GM18499 (cell line): ENCODE data around the gene HTT-AS.
"Not testable (repeated sequence)": the region's sequence is repeated elsewhere in the genome, so short reads cannot be mapped to it uniquely, and the experiment has no call there.

Experiments
- ATAC-seq: cut with Tn5 transposase; IDR thresholded peaks from one replicate; pipeline ENCODE4 v1.9.1; 2021; ENCODE audit warnings: moderate number of reproducible peaks; ENCODE audit not compliant: insufficient read depth, unreplicated experiment

Gene HTT-AS

GRCh38 chr4:3059943-3060342, 14.4 kb downstream of the HTT-AS start:
- ATAC-seq = no peak

GRCh38 chr4:3054169-3054759, 20.1 kb downstream of the HTT-AS start:
- no peak for ATAC-seq

DNA sequence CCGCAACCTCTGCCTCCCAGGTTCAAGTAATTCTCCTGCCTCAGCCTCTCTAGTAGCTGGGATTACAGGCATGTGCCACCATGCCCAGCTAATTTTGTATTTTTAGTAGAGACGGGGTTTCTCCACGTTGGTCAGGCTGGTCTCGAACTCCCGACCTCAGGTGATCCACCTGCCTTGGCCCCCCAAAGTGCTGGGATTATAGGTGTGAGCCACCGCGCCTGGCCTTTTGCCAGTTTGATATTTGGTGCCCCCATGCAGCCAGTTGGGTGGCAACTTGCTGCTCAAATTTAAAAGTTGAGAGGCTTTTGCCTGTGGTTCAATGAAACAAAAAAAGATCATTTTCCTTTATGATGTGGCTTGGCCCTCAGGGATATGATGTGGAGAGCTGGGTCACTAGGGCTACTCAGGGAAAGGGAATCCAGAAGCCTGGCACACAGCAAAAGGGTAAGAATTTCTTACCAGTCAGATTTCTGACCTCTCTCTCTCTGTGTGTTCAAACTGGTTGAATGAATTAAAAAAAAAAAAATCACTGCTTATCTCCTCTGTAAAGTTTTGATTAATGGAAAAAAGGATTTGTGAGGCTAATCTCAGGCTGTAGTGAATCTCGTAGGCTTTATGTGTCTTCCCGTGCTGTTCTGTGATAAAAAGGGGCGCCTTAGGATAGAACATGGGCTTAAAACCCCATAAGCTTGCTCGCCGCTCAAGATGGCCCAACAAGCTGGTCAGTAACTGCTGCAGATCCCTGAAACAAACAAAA, 23.0 kb downstream of the HTT-AS start:
- ATAC-seq = not testable (repeated sequence)

- peak; percentile 68 for ATAC-seq
Observed at GRCh38 chr4:3047464-3048286, 26.7 kb downstream of the HTT-AS start.

GRCh38 chr4:3046623-3047022, 27.7 kb downstream of the HTT-AS start:
- no peak for ATAC-seq

GRCh38 chr4:3046162-3046561, 28.2 kb downstream of the HTT-AS start:
- ATAC-seq = no peak

DNA sequence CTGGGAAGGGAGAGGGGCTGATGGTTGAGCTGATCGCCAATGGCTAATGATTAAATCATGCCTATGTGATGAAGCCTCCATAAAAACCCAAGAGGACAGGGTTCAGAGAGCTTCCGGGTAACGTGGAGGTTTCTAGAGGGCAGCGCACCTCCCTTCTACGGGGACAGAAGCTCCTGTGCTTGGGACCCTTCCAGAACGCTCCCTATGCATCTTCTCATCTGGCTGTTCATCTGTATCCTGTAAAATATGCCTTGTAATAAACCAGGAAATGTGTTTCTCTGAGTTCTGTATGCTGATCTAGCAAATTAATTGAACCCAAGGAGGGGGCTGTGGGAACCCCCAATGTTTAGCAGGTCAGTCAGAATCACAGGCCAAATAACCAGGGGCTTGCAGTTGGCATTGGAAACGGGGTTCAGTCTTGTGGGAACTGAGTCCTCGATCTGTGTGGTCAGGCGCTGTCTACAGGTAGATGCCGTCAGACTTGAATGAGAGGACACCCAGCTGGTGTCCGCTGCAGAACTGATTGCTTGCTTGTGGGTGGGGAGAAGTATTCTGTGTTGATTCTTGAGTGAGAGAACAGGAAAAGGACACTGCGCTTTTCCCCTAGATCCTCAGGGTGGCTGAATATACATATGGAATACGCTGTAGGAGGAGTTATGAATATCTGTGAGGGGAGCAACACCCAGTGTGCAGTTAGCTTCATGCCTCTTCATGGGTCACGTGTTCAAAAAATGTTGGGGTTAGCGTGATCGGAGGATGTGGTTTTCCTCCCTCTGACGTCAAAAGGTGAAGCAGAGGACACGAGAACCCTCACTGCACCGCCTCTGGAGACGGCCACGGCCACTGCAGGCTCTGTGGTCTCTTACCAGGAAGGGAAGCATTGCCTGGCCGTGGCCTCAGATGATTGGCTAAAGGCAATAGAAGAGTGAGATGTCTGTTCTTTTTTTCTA, 29.2 kb downstream of the HTT-AS start:
- ATAC-seq = no peak

- ATAC-seq = no peak
Observed at GRCh38 chr4:3043282-3044020, 30.9 kb downstream of the HTT-AS start.

GRCh38 chr4:3042226-3042625, 32.1 kb downstream of the HTT-AS start:
- no peak for ATAC-seq

DNA sequence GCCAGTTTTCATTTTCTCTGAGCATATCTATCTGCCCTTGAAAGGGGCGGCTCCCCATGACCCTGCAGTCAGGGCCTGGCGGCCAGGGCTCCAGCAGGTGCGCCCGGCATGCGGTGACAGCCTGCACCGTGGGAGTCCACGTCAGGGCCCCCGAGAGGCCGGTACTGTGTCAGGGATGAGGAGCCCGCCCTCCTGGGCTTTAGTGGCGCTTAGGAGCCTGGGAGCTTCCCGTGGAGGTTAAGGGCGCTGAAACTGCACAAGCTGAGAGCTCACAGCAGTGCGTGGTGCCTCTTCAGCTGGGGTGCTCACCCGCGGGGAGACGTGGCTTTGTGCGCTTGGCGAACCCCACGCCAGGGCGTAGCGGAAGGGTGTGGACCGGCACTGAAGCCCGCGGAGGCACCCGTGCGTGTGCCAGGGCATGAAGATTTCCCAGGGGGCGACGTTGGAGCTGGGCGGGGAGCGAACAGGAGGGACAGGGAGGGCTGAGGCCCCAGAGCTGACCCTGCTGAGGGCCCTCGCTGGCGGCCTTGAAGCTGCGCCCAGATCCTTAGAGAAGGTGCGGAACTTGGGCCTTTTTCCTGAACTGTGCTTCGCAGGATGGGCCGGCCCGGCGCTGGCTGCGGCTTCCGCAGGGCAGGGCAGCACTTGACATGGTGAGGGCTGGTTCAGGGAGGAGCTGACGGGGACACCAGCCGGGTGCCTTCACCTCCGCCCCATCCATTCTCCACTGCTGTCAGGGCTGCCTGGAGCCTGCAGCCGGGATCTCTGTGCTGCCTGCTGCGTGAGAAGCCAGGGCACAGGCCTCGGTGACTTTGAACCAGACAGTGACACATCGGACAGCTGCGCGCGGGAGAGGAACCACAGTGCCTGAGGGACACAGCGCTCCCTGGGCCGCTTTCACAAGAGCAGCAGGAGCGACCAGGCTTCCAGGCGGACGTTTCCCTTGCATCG, 32.9 kb downstream of the HTT-AS start:
- no peak for ATAC-seq

DNA sequence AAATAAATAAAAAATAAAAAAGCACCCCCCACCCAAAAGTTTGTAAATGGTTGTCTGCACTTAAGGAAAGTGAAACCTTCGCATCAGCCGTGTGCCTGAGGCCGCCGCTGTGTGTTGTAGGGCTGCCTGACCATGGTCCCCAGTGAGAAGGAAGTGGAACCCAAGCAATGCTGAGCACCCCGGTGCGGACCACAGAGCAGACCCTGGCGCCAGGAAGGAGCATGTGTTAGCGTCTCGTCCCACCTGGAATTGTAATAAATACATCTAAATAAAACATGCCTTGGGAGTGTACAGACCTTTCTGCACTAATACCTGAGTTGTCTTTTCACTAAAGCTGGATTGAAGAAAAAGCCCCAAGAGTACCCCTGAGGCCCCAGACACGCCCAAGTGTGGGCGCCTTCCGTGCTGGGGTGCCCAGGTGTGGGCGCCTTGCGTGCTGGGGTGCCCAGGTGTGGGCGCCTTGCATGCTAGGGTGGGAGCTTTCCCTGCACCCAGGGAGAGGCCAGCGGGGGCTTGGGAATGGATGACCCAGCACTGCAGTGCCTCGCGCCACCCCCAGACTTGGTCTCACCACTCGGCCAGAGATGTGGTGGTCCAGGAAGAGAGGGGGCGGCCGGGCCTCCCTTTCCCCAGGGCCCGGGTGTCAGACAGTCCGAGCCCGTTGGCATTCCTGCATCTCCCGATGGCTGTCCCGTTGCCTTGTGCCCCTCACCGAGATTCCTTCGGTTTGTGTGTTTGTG, 33.7 kb downstream of the HTT-AS start:
- no peak for ATAC-seq

GRCh38 chr4:3039706-3040366, 34.5 kb downstream of the HTT-AS start:
- no peak for ATAC-seq

- ATAC-seq = no peak
Observed at GRCh38 chr4:3037957-3038461, 36.3 kb downstream of the HTT-AS start.

GRCh38 chr4:3036131-3036952, 38.0 kb downstream of the HTT-AS start:
- no peak for ATAC-seq

DNA sequence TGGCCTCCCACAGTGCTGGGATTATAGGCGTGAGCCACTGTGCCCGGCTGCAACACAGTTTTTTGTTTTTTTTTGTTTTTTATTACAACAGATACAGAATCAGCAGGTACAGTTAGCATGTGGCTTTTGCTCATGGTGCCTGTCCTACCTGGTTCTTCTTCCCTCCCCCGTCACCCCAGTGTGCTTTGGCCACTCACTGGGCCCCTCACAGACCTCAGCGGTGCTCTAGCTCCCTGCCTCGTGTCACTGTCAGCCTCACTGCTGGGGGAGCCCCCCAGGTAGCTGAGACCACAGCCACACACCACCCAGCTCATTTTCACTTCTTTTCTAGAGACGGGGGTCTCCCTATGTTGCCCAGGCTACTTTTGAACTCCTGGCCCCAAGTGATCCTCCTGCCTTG, 38.7 kb downstream of the HTT-AS start:
- no peak for ATAC-seq

DNA sequence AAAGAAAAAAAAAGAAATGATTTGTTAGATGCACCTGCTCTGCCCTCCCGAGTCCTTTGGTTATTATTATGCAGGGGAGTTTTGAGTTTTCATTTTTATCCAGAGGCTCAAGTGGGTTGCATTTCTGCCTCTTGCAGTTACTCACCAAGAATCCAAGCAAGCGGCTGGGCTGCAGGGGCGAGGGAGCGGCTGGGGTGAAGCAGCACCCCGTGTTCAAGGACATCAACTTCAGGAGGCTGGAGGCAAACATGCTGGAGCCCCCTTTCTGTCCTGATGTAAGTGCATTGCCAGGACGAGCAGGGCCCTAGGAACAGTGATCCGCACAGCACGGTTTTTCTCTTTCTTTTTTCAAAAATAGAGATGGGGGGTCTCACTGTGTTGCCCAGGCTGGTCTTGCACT, 39.1 kb downstream of the HTT-AS start:
- ATAC-seq = no peak
